ENCODE results near the gene ST14.

- TF ChIP-seq CTCF (IDR thresholded peaks at IDR 0.05): no peak
- no peak for TF ChIP-seq REST (IDR thresholded peaks at IDR 0.05; ENCODE audit: insufficient read depth in 1 of 2, low read depth in 2 of 2, low read length in 1 of 2)
- no peak for TF ChIP-seq POLR2AphosphoS5 (IDR thresholded peaks at IDR 0.05; ENCODE audit: low read depth, low read length)
- TF ChIP-seq SIN3A (IDR thresholded peaks at IDR 0.05; ENCODE audit: borderline replicate concordance, insufficient read depth, low read depth, low read length): no peak
These were observed 25.9 kb upstream of the ST14 start for GRCh38 chr11:130133716-130134115.
